Measurements from ENCODE around the gene TRERF1. TPM values are rescaled to one million over a fixed set of nuclear protein-coding genes. Genes with fewer than 3 reads are reported as not detected.
A peak's percentile ranks its signal among the peaks of the same experiment; 100 is the strongest.

The TRERF1 gene
- total RNA-seq, 1 experiment from 2014 or later, result 14.5 TPM

DNA sequence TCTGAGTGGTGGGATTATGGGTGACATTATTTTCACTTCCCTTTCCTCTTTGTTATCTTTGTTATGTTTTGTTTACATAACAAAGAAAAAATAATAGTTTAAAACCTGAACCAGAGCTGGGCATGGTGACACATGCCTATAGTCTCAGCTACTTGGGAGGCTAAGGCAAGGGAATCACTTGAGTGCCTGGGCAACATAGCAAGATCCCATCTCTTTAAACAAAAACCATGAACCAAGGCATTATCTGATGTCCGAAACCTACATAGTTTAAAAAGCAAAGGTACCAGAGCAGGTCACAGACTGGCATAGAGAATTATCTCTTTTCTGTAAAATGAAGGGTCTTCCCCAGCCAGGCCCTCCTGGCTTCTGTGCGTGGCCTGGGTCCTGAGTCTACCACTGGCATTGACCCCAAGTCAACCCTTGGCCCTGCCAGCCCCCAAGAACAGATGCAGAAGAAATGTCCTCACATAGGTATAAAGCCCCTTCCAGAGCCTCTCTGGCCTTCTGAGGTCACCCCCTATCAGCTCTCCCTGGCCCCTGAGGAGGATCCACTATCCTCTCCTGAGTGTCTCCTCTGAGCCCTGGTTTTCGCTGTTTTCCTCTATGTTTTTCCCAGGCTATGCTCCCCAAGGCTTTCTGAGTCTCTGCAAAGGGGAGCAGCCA is 81.3 kb downstream of the TRERF1 start:
- Histone ChIP-seq H3K4me3 (no peak overlapping the region), H4K20me1 (ENCODE audit: insufficient read depth) (no peaks in the 10 kb centered on the region), H3K79me2 (ENCODE audit: low read depth) (peaks cover 24% of the 10 kb centered on the region; the same call in 1 of the 2 replicates), H3K4me1 (replicated peaks; ENCODE audit: insufficient read depth) (peaks cover 19% of the 10 kb centered on the region), H3K4me2 (peak overlapping the region; percentile 37; the same call in 1 of the 2 replicates), H3K9me2 (ENCODE audit: insufficient read depth) (no peaks in the 10 kb centered on the region), H3F3A (ENCODE audit: insufficient read depth, low read depth) (peaks cover 14% of the 10 kb centered on the region; the same call in 1 of the 2 replicates), H3K27me3 (ENCODE audit: insufficient read depth, low read depth) (no peaks in the 10 kb centered on the region), H3K36me3 (ENCODE audit: low read depth) (no peaks in the 10 kb centered on the region), H2AFZ (no peak overlapping the region), H3K27ac (peak overlapping the region; percentile 61; the same call in 1 of the 2 replicates), H3K9me3 (ENCODE audit: insufficient read depth, low read depth) (no peaks in the 10 kb centered on the region)
- ChIA-PET CTCF (no interaction called here), POLR2A (ENCODE audit: unreplicated experiment) (no interaction called here)
- intact Hi-C loops (cut with micrococcal nuclease; ENCODE audit: unreplicated experiment), result no loop called here
- TF ChIP-seq, protein P1, sequence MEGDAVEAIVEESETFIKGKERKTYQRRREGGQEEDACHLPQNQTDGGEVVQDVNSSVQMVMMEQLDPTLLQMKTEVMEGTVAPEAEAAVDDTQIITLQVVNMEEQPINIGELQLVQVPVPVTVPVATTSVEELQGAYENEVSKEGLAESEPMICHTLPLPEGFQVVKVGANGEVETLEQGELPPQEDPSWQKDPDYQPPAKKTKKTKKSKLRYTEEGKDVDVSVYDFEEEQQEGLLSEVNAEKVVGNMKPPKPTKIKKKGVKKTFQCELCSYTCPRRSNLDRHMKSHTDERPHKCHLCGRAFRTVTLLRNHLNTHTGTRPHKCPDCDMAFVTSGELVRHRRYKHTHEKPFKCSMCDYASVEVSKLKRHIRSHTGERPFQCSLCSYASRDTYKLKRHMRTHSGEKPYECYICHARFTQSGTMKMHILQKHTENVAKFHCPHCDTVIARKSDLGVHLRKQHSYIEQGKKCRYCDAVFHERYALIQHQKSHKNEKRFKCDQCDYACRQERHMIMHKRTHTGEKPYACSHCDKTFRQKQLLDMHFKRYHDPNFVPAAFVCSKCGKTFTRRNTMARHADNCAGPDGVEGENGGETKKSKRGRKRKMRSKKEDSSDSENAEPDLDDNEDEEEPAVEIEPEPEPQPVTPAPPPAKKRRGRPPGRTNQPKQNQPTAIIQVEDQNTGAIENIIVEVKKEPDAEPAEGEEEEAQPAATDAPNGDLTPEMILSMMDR (conservative IDR thresholded peaks at IDR 0.05), result no peak
- no peak for TF ChIP-seq EZH2 (IDR thresholded peaks at IDR 0.05; ENCODE audit: low read depth)
- BruUV-seq (replicated peaks), result no TSS peak
- DNase-seq, result no peak

DNA sequence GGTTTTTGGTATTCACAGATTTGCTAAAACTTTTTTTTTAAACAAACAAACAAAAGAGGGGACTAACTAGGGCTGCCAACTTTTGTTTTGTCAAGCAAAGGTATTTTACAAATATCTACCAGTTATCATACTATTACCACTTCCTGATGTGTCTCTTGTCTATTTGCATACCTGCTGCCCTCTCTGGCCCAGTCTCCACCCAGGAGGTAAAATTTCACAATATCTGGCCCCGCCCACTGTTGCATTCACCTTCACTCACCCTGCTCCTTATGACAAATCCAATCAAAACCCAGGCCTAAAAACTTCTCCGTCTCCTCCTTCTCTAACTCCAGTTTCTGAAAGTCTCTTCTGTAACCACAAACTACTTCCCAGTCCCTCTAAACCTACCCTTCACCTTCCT is 82.2 kb downstream of the TRERF1 start:
- no peak for TF ChIP-seq EZH2 (IDR thresholded peaks at IDR 0.05; ENCODE audit: low read depth)
- TF ChIP-seq, protein P1 (conservative IDR thresholded peaks at IDR 0.05), result no peak
- no peaks in the 10 kb centered on the region for H3K9me3 ChIP-seq (ENCODE audit: insufficient read depth, low read depth)
- ChIA-PET POLR2A (ENCODE audit: unreplicated experiment) (no interaction called here), CTCF (no interaction called here)
- H3K27me3 ChIP-seq (ENCODE audit: insufficient read depth, low read depth), result no peaks in the 10 kb centered on the region
- peak overlapping the region; percentile 61 for H3K27ac ChIP-seq
- peaks cover 19% of the 10 kb centered on the region for H3K4me1 ChIP-seq (replicated peaks; ENCODE audit: insufficient read depth)
- peaks cover 24% of the 10 kb centered on the region; the same call in 1 of the 2 replicates for H3K79me2 ChIP-seq (ENCODE audit: low read depth)
- H3K36me3 ChIP-seq (ENCODE audit: low read depth), result no peaks in the 10 kb centered on the region
- BruUV-seq (replicated peaks), result no TSS peak
- intact Hi-C loops (cut with micrococcal nuclease; ENCODE audit: unreplicated experiment), result no loop called here
- no peak overlapping the region for H2AFZ ChIP-seq
- DNase-seq, result peak; percentile 66 to 74
- peaks cover 14% of the 10 kb centered on the region; the same call in 1 of the 2 replicates for H3F3A ChIP-seq (ENCODE audit: insufficient read depth, low read depth)
- peak overlapping the region; percentile 37 for H3K4me2 ChIP-seq
- H3K4me3 ChIP-seq, result no peak overlapping the region
- no peaks in the 10 kb centered on the region for H4K20me1 ChIP-seq (ENCODE audit: insufficient read depth)
- H3K9me2 ChIP-seq (ENCODE audit: insufficient read depth), result no peaks in the 10 kb centered on the region

DNA sequence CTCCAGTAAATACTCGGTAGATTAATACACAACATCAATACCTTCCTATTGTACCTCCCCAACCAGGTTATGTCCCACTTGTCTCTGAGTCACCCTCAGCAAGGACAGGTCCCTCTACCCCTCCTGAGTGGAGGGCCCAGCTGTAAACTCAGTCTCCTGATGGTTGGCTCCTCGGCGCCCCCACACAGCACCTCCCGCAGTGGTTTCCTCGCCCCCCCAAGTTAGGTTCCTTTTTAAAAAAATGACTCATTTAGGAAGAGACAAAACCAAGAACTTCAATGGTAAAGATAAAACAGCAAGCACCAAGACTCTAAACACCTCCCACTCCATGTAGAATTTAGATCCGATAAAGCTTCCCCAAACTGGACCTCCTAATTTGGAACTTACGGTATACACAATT is 83.5 kb downstream of the TRERF1 start:
- no peaks in the 10 kb centered on the region for H3K36me3 ChIP-seq (ENCODE audit: low read depth)
- intact Hi-C loops (cut with micrococcal nuclease; ENCODE audit: unreplicated experiment), result no loop called here
- H3F3A ChIP-seq (ENCODE audit: insufficient read depth, low read depth), result peaks cover 14% of the 10 kb centered on the region; the same call in 1 of the 2 replicates
- H3K27me3 ChIP-seq (ENCODE audit: insufficient read depth, low read depth), result no peaks in the 10 kb centered on the region
- H3K4me1 ChIP-seq (replicated peaks; ENCODE audit: insufficient read depth), result peaks cover 19% of the 10 kb centered on the region
- H2AFZ ChIP-seq, result no peak overlapping the region
- H3K27ac ChIP-seq, result no peak overlapping the region
- H3K79me2 ChIP-seq (ENCODE audit: low read depth), result peaks cover 24% of the 10 kb centered on the region; the same call in 1 of the 2 replicates
- no peak for DNase-seq
- H3K4me2 ChIP-seq, result no peak overlapping the region
- TF ChIP-seq, protein P1 (conservative IDR thresholded peaks at IDR 0.05), result no peak
- no peak overlapping the region for H3K4me3 ChIP-seq
- POLR2A ChIA-PET (ENCODE audit: unreplicated experiment), result interaction anchor here (0.6 kb wide), 1 partner anchor 106 kb away, joined by 14 read pairs; no protein-coding TSS in a partner anchor
- no TSS peak for BruUV-seq (replicated peaks)
- H3K9me3 ChIP-seq (ENCODE audit: insufficient read depth, low read depth), result no peaks in the 10 kb centered on the region
- CTCF ChIA-PET, result no interaction called here
- no peaks in the 10 kb centered on the region for H3K9me2 ChIP-seq (ENCODE audit: insufficient read depth)
- no peaks in the 10 kb centered on the region for H4K20me1 ChIP-seq (ENCODE audit: insufficient read depth)
